HEK293T (cell line): ENCODE measurements around the gene CBL.

ENCODE experiments used
- CTBP1 ChIP-seq: fragments of 450-650 bp; IDR thresholded peaks from 2 replicates; pipeline ENCODE4 v1.6.1; 2016; ENCODE audit warnings: borderline replicate concordance
- ELF4 ChIP-seq: fragments of 450-650 bp; IDR thresholded peaks from 2 replicates; pipeline ENCODE4 v1.6.1; 2017; ENCODE audit warnings: antibody characterized with exemption
- TF ChIP-seq, protein P1 (sequence below): fragments of 450-650 bp; IDR thresholded peaks from 2 replicates; pipeline ENCODE4 v1.6.1; 2016

- no peak for TF ChIP-seq CTBP1
- TF ChIP-seq, protein P1, sequence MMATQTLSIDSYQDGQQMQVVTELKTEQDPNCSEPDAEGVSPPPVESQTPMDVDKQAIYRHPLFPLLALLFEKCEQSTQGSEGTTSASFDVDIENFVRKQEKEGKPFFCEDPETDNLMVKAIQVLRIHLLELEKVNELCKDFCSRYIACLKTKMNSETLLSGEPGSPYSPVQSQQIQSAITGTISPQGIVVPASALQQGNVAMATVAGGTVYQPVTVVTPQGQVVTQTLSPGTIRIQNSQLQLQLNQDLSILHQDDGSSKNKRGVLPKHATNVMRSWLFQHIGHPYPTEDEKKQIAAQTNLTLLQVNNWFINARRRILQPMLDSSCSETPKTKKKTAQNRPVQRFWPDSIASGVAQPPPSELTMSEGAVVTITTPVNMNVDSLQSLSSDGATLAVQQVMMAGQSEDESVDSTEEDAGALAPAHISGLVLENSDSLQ = no peak
- no peak for TF ChIP-seq ELF4
Observed at GRCh38 chr11:119249671-119250010, 43.5 kb downstream of the CBL start.
